ENCODE data around the gene SLC25A1. TPM values are rescaled to one million over a fixed set of nuclear protein-coding genes. Genes with fewer than 3 reads are reported as not detected.

Gene SLC25A1
- total and polyA plus RNA-seq, 2 of the 8 experiments (the other 6 are each of a cell fraction or from before 2014, with no cell fraction given): 110 to 148 TPM

GRCh38 chr22:19180234-19180633, 1.7 kb upstream of the SLC25A1 start (continued):
- TF ChIP-seq SP1 (IDR thresholded peaks at IDR 0.05; ENCODE audit: low read depth, low read length): no peak

Measured in H1 (cell line).